ENCODE measurements around the gene UTP14C. TPM values are rescaled to one million over a fixed set of nuclear protein-coding genes. Genes with fewer than 3 reads are reported as not detected.

UTP14C gene
- total RNA-seq, 1 donor from 2014 or later: 19.1 TPM

- Mint-ChIP-seq H3K27me3 (ENCODE audit: unreplicated experiment) (no peaks in the 10 kb centered on the region), H3K36me3 (ENCODE audit: unreplicated experiment) (no peaks in the 10 kb centered on the region), H3K4me3 (ENCODE audit: unreplicated experiment) (no peak overlapping the region), H3K9me3 (ENCODE audit: unreplicated experiment) (peaks cover 2% of the 10 kb centered on the region), H3K27ac (ENCODE audit: unreplicated experiment) (no peak overlapping the region), H3K4me1 (ENCODE audit: low read depth, unreplicated experiment) (peaks cover 8% of the 10 kb centered on the region)
- TF ChIP-seq CTCF (IDR thresholded peaks at IDR 0.05; ENCODE audit: partially characterized antibody, unreplicated experiment): no peak
- no peak for DNase-seq
These were observed 30.8 kb upstream of the UTP14C start for GRCh38 chr13:51993713-51994112.

- Mint-ChIP-seq H3K27me3 (ENCODE audit: unreplicated experiment) (no peaks in the 10 kb centered on the region), H3K36me3 (ENCODE audit: unreplicated experiment) (no peaks in the 10 kb centered on the region), H3K4me1 (ENCODE audit: low read depth, unreplicated experiment) (peaks cover 24% of the 10 kb centered on the region), H3K4me3 (ENCODE audit: unreplicated experiment) (no peak overlapping the region), H3K27ac (ENCODE audit: unreplicated experiment) (no peak overlapping the region), H3K9me3 (ENCODE audit: unreplicated experiment) (peaks cover 2% of the 10 kb centered on the region)
- no peak for DNase-seq
- no peak for TF ChIP-seq CTCF (IDR thresholded peaks at IDR 0.05; ENCODE audit: partially characterized antibody, unreplicated experiment)
These were observed 28.6 kb upstream of the UTP14C start for GRCh38 chr13:51995677-51996551.

- H3K36me3 Mint-ChIP-seq (ENCODE audit: unreplicated experiment): no peaks in the 10 kb centered on the region
- TF ChIP-seq CTCF (IDR thresholded peaks at IDR 0.05; ENCODE audit: partially characterized antibody, unreplicated experiment): no peak
- H3K27ac Mint-ChIP-seq (ENCODE audit: unreplicated experiment): no peak overlapping the region
- H3K9me3 Mint-ChIP-seq (ENCODE audit: unreplicated experiment): peaks cover 2% of the 10 kb centered on the region
- peaks cover 24% of the 10 kb centered on the region for H3K4me1 Mint-ChIP-seq (ENCODE audit: low read depth, unreplicated experiment)
- DNase-seq: no peak
- H3K27me3 Mint-ChIP-seq (ENCODE audit: unreplicated experiment): no peaks in the 10 kb centered on the region
- no peak overlapping the region for H3K4me3 Mint-ChIP-seq (ENCODE audit: unreplicated experiment)
These were observed 27.9 kb upstream of the UTP14C start for GRCh38 chr13:51996641-51997040.

- Mint-ChIP-seq H3K27me3 (ENCODE audit: unreplicated experiment) (no peaks in the 10 kb centered on the region), H3K4me1 (ENCODE audit: low read depth, unreplicated experiment) (peaks cover 24% of the 10 kb centered on the region), H3K27ac (ENCODE audit: unreplicated experiment) (no peak overlapping the region), H3K9me3 (ENCODE audit: unreplicated experiment) (peaks cover 2% of the 10 kb centered on the region), H3K36me3 (ENCODE audit: unreplicated experiment) (no peaks in the 10 kb centered on the region), H3K4me3 (ENCODE audit: unreplicated experiment) (no peak overlapping the region)
- no peak for TF ChIP-seq CTCF (IDR thresholded peaks at IDR 0.05; ENCODE audit: partially characterized antibody, unreplicated experiment)
- DNase-seq: no peak
These were observed 27.3 kb upstream of the UTP14C start for GRCh38 chr13:51997186-51997585.

- no peak for DNase-seq
These were observed 26.7 kb upstream of the UTP14C start for GRCh38 chr13:51997641-51998330.

More at GRCh38 chr13:51997641-51998330, 26.7 kb upstream of the UTP14C start:
- TF ChIP-seq CTCF (IDR thresholded peaks at IDR 0.05; ENCODE audit: partially characterized antibody, unreplicated experiment): no peak
- H3K27ac Mint-ChIP-seq (ENCODE audit: unreplicated experiment): no peak overlapping the region
- H3K4me3 Mint-ChIP-seq (ENCODE audit: unreplicated experiment): no peak overlapping the region
- peaks cover 2% of the 10 kb centered on the region for H3K9me3 Mint-ChIP-seq (ENCODE audit: unreplicated experiment)
- H3K27me3 Mint-ChIP-seq (ENCODE audit: unreplicated experiment): no peaks in the 10 kb centered on the region
- H3K36me3 Mint-ChIP-seq (ENCODE audit: unreplicated experiment): no peaks in the 10 kb centered on the region
- H3K4me1 Mint-ChIP-seq (ENCODE audit: low read depth, unreplicated experiment): peaks cover 24% of the 10 kb centered on the region

All from glutamatergic neuron (in vitro differentiated cells).